Measurements from ENCODE around the gene ARV1. TPM values are rescaled to one million over a fixed set of nuclear protein-coding genes. Genes with fewer than 3 reads are reported as not detected.
A peak's percentile ranks its signal among the peaks of the same experiment; 100 is the strongest.

The ARV1 gene
- total RNA-seq: 10 to 100 TPM in 5 of 6 experiments, 1 to 10 TPM in 1; 9.2 to 18.7 (median 13.4) TPM
- long read RNA-seq, transcript ARV1-201 (6 exons, 1,335 nt): major isoform, 5 of 7 reads
- long read RNA-seq, partial matches to known transcripts: 1 of 7 reads
- long read RNA-seq, other reads (novel, unspliced or antisense): 1 of 7 reads

GRCh38 chr1:230978491-230979388 lies at the start of gene ARV1, which contains the start of gene TTC13:
Gene ARV1 (plus strand): TSS chr1:230979094. CDS start chr1:230979106, 12 bp downstream.
Gene TTC13 (minus strand): TSS chr1:230978861. CDS start chr1:230978830, 31 bp downstream.
- intact Hi-C loops (cut with DNase I): no loop called here
- Histone ChIP-seq H3K36me3 (no peaks in the 10 kb centered on the region), H3K27me3 (no peaks in the 10 kb centered on the region), H3K9me3 (no peaks in the 10 kb centered on the region), H3K4me3 (peak within 1 kb of the TSS; percentile 63 to 78 (median 63)), H3K4me1 (peaks cover 0 to 12% (median 5%) of the 10 kb centered on the region in 4 donors), H3K27ac (peak within 1 kb of the TSS in 2 of 3 donors; percentile 14 to 53)
- ATAC-seq (peak; percentile 99 to 100 (median 100)), DNase-seq (peak; percentile 99 to 100 (median 100))
- 0% methylated on average over 20 of the region's 79 CpGs for WGBS (ENCODE audit: insufficient coverage, low coverage, low lambda C conversion rate, missing lambda C conversion rate)
- peak; percentile 83 for TF ChIP-seq POLR2A (IDR thresholded peaks at IDR 0.05)
- peak; percentile 9 to 25 (median 16) for TF ChIP-seq CTCF (IDR thresholded peaks at IDR 0.05)

GRCh38 chr1:230930986-230931385 lies 47.9 kb upstream of the ARV1 start:
- ATAC-seq: no peak
- TF ChIP-seq POLR2A (IDR thresholded peaks at IDR 0.05): no peak
- no peak for TF ChIP-seq CTCF (IDR thresholded peaks at IDR 0.05)
- intact Hi-C loops (cut with DNase I): no loop called here
- H3K27ac ChIP-seq: no peak overlapping the region
- no peaks in the 10 kb centered on the region for H3K4me1 ChIP-seq
- peaks cover 0 to 18% (median 2%) of the 10 kb centered on the region in 4 donors for H3K36me3 ChIP-seq
- 98% methylated on average over 3 of the region's 3 CpGs for WGBS (ENCODE audit: insufficient coverage, low coverage, low lambda C conversion rate, missing lambda C conversion rate)
- no peaks in the 10 kb centered on the region for H3K9me3 ChIP-seq
- H3K4me3 ChIP-seq: no peak overlapping the region
- H3K27me3 ChIP-seq: no peaks in the 10 kb centered on the region
- DNase-seq: no peak

DNA sequence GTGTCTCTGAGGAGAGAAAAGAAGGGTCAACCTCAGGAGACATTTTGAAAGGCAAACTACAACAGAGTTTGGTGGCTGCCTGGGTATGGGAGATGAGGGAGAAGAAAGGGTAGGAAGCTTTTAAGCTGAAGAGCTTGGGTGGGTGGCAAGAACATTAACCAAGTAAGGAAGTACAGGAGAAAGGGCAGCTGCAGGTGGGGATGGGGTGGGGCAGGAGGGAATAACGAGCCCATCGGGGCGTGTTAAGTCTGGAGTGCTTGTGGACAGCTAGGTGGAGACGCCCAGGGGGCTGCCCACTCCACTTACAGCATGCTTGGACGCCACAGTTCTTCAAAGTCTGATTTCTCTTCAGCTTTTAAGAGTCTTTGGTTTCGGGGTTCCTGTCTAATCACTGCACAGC lies 43.0 kb upstream of the ARV1 start:
- H3K4me1 ChIP-seq: no peaks in the 10 kb centered on the region
- ATAC-seq: no peak
- H3K9me3 ChIP-seq: no peaks in the 10 kb centered on the region
- peaks cover 0 to 9% (median under 1%) of the 10 kb centered on the region in 4 donors for H3K36me3 ChIP-seq
- no peaks in the 10 kb centered on the region for H3K27me3 ChIP-seq
- no peak overlapping the region for H3K4me3 ChIP-seq
- TF ChIP-seq POLR2A (IDR thresholded peaks at IDR 0.05) (no peak), CTCF (IDR thresholded peaks at IDR 0.05) (no peak)
- 100% methylated on average over 5 of the region's 6 CpGs for WGBS (ENCODE audit: insufficient coverage, low coverage, low lambda C conversion rate, missing lambda C conversion rate)
- intact Hi-C loops (cut with DNase I): no loop called here
- no peak for DNase-seq
- H3K27ac ChIP-seq: no peak overlapping the region

DNA sequence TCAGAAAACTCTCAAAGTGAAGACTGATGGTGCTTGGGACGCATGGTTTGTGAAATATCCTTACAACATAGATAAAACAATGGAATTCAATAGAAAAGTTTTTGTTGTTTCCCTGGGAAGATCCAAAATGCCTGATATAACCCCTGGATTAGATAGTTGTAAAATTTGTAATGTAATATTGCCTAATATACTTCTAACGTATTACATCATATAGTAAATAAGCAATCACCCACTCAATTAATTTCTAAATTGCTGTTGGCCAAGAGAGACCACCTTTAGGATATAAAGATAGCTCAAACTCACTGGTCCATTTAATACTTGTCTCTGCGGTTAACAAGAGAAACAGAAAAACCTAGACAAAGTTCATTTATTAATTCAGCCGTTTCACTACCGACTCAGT lies 42.4 kb upstream of the ARV1 start:
- DNase-seq (no peak), ATAC-seq (no peak)
- no peak for TF ChIP-seq POLR2A (IDR thresholded peaks at IDR 0.05)
- no peak for TF ChIP-seq CTCF (IDR thresholded peaks at IDR 0.05)
- Histone ChIP-seq H3K4me1 (no peaks in the 10 kb centered on the region), H3K27ac (no peak overlapping the region), H3K36me3 (peaks cover 0 to 2% (median 0%) of the 10 kb centered on the region in 4 donors), H3K4me3 (no peak overlapping the region), H3K9me3 (no peaks in the 10 kb centered on the region), H3K27me3 (no peaks in the 10 kb centered on the region)
- 95% methylated on average over 5 of the region's 5 CpGs for WGBS (ENCODE audit: insufficient coverage, low coverage, low lambda C conversion rate, missing lambda C conversion rate)
- intact Hi-C loops (cut with DNase I): no loop called here
